Measurements from ENCODE around the gene CR1L.

DNA sequence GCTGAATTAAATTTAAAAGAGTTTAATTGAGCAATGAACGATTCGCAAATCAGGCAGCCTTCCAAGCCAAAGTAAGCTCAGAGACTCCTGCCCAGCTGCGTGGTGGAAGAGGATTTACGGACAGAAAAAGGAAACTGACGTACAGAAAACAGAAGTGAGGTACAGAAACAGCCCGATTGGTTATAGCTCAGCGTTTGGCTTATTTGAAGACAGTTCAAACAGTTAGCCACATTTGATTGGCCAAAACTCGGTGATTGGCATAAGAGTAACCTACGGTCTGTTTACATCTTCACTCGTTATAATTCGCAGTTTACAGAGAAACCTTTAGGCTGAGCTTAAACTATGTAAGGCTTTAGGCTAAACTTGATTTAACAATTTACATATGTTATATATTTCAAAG lies 46.9 kb downstream of the CR1L start:
- TF ChIP-seq, protein P1, sequence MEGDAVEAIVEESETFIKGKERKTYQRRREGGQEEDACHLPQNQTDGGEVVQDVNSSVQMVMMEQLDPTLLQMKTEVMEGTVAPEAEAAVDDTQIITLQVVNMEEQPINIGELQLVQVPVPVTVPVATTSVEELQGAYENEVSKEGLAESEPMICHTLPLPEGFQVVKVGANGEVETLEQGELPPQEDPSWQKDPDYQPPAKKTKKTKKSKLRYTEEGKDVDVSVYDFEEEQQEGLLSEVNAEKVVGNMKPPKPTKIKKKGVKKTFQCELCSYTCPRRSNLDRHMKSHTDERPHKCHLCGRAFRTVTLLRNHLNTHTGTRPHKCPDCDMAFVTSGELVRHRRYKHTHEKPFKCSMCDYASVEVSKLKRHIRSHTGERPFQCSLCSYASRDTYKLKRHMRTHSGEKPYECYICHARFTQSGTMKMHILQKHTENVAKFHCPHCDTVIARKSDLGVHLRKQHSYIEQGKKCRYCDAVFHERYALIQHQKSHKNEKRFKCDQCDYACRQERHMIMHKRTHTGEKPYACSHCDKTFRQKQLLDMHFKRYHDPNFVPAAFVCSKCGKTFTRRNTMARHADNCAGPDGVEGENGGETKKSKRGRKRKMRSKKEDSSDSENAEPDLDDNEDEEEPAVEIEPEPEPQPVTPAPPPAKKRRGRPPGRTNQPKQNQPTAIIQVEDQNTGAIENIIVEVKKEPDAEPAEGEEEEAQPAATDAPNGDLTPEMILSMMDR (IDR thresholded peaks at IDR 0.05; ENCODE audit: poor library complexity, severe bottlenecking) = no peak
- no peak for TF ChIP-seq POLR2AphosphoS5 (IDR thresholded peaks at IDR 0.05)
- TF ChIP-seq, protein P2, sequence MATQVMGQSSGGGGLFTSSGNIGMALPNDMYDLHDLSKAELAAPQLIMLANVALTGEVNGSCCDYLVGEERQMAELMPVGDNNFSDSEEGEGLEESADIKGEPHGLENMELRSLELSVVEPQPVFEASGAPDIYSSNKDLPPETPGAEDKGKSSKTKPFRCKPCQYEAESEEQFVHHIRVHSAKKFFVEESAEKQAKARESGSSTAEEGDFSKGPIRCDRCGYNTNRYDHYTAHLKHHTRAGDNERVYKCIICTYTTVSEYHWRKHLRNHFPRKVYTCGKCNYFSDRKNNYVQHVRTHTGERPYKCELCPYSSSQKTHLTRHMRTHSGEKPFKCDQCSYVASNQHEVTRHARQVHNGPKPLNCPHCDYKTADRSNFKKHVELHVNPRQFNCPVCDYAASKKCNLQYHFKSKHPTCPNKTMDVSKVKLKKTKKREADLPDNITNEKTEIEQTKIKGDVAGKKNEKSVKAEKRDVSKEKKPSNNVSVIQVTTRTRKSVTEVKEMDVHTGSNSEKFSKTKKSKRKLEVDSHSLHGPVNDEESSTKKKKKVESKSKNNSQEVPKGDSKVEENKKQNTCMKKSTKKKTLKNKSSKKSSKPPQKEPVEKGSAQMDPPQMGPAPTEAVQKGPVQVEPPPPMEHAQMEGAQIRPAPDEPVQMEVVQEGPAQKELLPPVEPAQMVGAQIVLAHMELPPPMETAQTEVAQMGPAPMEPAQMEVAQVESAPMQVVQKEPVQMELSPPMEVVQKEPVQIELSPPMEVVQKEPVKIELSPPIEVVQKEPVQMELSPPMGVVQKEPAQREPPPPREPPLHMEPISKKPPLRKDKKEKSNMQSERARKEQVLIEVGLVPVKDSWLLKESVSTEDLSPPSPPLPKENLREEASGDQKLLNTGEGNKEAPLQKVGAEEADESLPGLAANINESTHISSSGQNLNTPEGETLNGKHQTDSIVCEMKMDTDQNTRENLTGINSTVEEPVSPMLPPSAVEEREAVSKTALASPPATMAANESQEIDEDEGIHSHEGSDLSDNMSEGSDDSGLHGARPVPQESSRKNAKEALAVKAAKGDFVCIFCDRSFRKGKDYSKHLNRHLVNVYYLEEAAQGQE (IDR thresholded peaks at IDR 0.05; ENCODE audit: borderline replicate concordance) = no peak
- TF ChIP-seq MXI1 (conservative IDR thresholded peaks at IDR 0.05; ENCODE audit: poor library complexity, severe bottlenecking) = no peak
- no peak for TF ChIP-seq EZH2 (IDR thresholded peaks at IDR 0.05; ENCODE audit: borderline replicate concordance, insufficient read depth, low read length, poor library complexity, severe bottlenecking)
- TF ChIP-seq EP300 (conservative IDR thresholded peaks at IDR 0.05; ENCODE audit: poor library complexity, severe bottlenecking) = no peak
